Nephron progenitor cell (in vitro differentiated cells): ENCODE measurements around the gene RBMS3.

Experiments
- DNase-seq: peaks from one replicate; pipeline ENCODE4 v3.0.0; 2021
- H3K27ac Mint-ChIP-seq: 2 replicates; pipeline ENCODE4 v1.8.0; 2021; ENCODE audit warnings: mild to moderate bottlenecking, moderate library complexity, mixed read lengths
- H3K27me3 Mint-ChIP-seq: 2 replicates; pipeline ENCODE4 v1.8.0; 2021; ENCODE audit warnings: mild to moderate bottlenecking, low read depth, mixed read lengths; ENCODE audit not compliant: poor library complexity
- H3K36me3 Mint-ChIP-seq: 2 replicates; pipeline ENCODE4 v1.8.0; 2021; ENCODE audit warnings: low read depth, mixed read lengths
- H3K4me1 Mint-ChIP-seq: 2 replicates; pipeline ENCODE4 v1.8.0; 2021; ENCODE audit warnings: mixed read lengths
- H3K4me3 Mint-ChIP-seq: 2 replicates; pipeline ENCODE4 v1.8.0; 2021; ENCODE audit warnings: mild to moderate bottlenecking, moderate library complexity, mixed read lengths
- H3K9me3 Mint-ChIP-seq: 2 replicates; pipeline ENCODE4 v1.8.0; 2021; ENCODE audit warnings: mild to moderate bottlenecking, moderate library complexity, mixed read lengths
- TF ChIP-seq, protein P1 (sequence below): fragments of 200-600 bp; sonication (generic); IDR thresholded peaks from 2 replicates; pipeline ENCODE4 v1.5.0; 2021; ENCODE audit warnings: antibody characterized with exemption

The RBMS3 gene

GRCh38 chr3:29949131-29949530 lies 668.3 kb downstream of the RBMS3 start:
- Mint-ChIP-seq H3K4me3 (no peak overlapping the region), H3K27me3 (no peaks in the 10 kb centered on the region), H3K27ac (no peak overlapping the region), H3K9me3 (no peaks in the 10 kb centered on the region), H3K36me3 (no peaks in the 10 kb centered on the region), H3K4me1 (no peaks in the 10 kb centered on the region)
- no peak for DNase-seq
- TF ChIP-seq, protein P1, sequence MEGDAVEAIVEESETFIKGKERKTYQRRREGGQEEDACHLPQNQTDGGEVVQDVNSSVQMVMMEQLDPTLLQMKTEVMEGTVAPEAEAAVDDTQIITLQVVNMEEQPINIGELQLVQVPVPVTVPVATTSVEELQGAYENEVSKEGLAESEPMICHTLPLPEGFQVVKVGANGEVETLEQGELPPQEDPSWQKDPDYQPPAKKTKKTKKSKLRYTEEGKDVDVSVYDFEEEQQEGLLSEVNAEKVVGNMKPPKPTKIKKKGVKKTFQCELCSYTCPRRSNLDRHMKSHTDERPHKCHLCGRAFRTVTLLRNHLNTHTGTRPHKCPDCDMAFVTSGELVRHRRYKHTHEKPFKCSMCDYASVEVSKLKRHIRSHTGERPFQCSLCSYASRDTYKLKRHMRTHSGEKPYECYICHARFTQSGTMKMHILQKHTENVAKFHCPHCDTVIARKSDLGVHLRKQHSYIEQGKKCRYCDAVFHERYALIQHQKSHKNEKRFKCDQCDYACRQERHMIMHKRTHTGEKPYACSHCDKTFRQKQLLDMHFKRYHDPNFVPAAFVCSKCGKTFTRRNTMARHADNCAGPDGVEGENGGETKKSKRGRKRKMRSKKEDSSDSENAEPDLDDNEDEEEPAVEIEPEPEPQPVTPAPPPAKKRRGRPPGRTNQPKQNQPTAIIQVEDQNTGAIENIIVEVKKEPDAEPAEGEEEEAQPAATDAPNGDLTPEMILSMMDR: no peak

DNA sequence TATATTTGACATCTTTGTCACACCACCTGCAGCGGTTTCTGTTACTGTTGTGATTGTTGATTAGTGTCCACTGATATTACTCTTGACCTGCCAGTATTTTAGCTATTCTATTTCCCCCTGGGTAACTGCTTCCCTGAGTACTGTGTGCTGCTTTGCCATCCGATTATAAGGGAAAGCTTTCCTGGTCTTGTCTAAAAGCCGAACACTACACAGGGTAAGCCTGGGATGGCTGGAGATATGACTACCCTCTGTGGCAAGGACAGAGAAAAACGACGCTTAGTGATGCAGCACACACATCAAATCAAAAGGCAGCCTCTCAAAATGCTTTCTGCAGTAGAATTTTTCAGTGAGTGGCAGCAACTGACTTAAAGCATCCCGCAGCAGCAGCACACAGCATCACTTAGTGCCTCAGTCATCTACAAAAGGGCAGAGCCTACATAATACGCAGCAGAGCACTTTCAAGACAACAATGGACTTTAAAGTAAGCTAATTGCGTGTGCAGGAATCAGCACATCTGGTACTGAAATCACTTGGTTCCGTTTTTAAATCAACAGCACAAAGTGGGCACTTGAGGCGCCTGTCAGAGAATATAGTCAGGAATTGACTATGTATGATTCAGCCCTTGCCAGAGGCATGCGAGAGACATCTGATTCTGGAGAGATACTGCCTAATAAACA lies 669.2 kb downstream of the RBMS3 start:
- H3K27ac Mint-ChIP-seq: no peak overlapping the region

DNA sequence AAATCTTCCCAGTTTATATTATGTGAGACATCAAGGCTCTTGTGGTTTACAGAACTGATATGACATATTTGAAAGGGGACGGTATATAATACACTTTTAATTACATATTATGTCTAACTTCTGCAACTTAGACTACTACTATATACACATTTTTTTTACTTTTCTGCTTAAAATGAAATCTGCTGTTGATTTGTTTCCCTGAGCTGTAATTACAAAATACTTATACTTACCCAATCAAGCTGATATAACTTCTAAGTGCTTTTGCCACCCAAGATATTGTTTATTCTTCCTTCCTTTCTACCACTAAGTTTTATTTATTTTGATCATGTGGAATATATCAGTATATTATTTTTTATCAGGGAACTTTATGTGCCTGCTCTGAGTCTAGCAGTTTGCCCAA lies 671.6 kb downstream of the RBMS3 start:
- Mint-ChIP-seq H3K27ac (no peak overlapping the region), H3K9me3 (no peaks in the 10 kb centered on the region), H3K4me1 (no peaks in the 10 kb centered on the region), H3K4me3 (no peak overlapping the region), H3K36me3 (no peaks in the 10 kb centered on the region), H3K27me3 (no peaks in the 10 kb centered on the region)
- DNase-seq: no peak
- TF ChIP-seq, protein P1: no peak

More for the DNA sequence above, 669.2 kb downstream of the RBMS3 start:
- Mint-ChIP-seq H3K9me3 (no peaks in the 10 kb centered on the region), H3K27me3 (no peaks in the 10 kb centered on the region), H3K36me3 (no peaks in the 10 kb centered on the region), H3K4me3 (no peak overlapping the region), H3K4me1 (no peaks in the 10 kb centered on the region)
- TF ChIP-seq, protein P1: no peak
- no peak for DNase-seq

- no peaks in the 10 kb centered on the region for H3K9me3 Mint-ChIP-seq
- H3K4me1 Mint-ChIP-seq: no peaks in the 10 kb centered on the region
- TF ChIP-seq, protein P1: no peak
- no peak for DNase-seq
- no peak overlapping the region for H3K27ac Mint-ChIP-seq
- H3K4me3 Mint-ChIP-seq: no peak overlapping the region
- no peaks in the 10 kb centered on the region for H3K36me3 Mint-ChIP-seq
- no peaks in the 10 kb centered on the region for H3K27me3 Mint-ChIP-seq
Observed at GRCh38 chr3:29955413-29955812, 674.5 kb downstream of the RBMS3 start.

DNA sequence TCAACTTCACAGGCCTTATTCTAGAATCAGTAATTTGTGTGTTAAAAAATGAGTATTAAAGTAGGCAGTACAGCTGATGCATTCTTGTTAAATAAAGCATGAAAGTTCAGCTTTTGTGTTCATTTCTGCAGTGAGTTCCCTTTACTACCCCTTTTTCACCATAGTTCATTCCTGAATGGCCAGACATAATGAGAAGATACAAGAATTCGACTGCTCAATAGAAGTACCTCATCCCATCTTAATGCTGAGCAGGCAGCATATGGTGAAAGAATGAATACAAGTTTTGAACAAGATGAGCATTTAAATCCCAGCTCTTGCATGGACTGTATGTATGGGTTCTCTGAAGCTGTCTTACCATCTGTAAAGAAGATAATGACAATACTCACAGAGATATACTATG lies 677.9 kb downstream of the RBMS3 start:
- Mint-ChIP-seq H3K36me3 (peaks cover 5% of the 10 kb centered on the region), H3K27ac (no peak overlapping the region)
- DNase-seq: no peak

More for the DNA sequence above, 677.9 kb downstream of the RBMS3 start:
- peaks cover 7% of the 10 kb centered on the region for H3K9me3 Mint-ChIP-seq
- no peaks in the 10 kb centered on the region for H3K27me3 Mint-ChIP-seq
- TF ChIP-seq, protein P1: no peak
- H3K4me1 Mint-ChIP-seq: no peaks in the 10 kb centered on the region
- H3K4me3 Mint-ChIP-seq: no peak overlapping the region
